HG02678 (cell line): ENCODE data around the gene MFAP4.

Source experiments
- ATAC-seq: cut with Tn5 transposase; IDR thresholded peaks from one replicate; pipeline ENCODE4 v1.9.1; 2021; ENCODE audit warnings: mild to moderate bottlenecking, moderate library complexity; ENCODE audit not compliant: unreplicated experiment

The MFAP4 gene

DNA sequence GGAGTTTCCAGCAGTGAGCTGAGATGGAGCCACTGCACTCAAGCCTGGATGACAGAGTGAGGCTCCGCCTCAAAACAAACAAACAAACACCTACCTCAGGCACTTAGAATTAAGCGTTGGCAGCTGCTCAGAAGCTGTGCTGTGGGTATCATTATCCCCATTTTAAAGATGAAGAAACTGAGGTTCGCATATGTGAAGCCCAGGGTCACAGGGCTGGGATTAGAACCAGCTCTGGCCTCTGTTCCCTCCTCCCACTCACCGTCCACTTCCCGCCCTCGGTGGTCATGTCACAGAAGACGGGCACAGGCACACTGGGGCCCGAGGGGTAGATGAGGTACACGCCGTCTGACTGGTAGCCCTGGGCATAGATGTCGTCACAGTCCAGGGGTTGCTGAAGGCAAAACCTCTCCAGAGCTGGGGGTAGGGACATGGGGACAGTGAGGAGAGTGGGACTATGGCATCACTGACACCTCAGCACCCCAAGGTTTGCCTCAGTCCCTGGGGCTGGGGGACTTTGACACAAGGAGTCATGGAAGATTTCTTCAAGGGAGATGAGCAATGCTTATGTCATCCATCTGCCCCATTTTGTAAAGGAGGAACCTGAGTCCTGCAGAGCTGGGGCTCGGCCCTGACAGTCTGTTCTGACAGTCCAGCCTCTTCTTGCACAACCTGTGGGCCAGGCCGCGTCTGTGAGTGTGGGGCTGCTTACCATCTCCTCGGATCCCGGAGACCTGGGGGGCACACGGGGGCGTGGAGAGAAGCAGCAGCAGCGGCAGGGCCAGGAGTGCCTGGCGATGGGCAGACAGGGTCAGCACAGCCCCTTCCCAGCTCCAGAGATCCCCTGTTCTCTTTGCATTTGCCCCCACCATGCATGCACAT is 700 bp downstream of the MFAP4 start:
- no peak for ATAC-seq

DNA sequence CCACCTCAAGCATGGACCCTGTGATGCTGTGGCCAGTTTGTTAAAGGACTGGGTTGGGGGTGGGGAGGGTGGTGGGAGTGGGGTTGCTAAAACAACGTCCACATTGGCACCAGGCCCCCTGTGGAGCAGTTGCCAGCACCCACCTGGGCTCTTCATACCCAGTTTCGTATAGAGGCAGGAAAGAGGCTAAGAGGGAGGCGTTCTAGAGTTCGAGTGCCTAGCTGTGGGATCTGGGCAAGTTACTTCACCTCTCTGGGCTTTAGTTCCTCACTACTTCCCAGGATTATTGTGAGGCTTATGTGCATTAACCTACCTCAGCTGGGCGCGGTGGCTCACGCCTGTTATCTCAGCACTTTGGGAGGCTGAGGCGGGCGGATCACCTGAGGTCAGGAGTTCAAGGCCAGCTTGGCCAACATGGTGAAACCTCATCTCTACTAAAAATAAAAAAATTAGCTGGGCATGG is 1.4 kb downstream of the MFAP4 start:
- ATAC-seq: no peak

DNA sequence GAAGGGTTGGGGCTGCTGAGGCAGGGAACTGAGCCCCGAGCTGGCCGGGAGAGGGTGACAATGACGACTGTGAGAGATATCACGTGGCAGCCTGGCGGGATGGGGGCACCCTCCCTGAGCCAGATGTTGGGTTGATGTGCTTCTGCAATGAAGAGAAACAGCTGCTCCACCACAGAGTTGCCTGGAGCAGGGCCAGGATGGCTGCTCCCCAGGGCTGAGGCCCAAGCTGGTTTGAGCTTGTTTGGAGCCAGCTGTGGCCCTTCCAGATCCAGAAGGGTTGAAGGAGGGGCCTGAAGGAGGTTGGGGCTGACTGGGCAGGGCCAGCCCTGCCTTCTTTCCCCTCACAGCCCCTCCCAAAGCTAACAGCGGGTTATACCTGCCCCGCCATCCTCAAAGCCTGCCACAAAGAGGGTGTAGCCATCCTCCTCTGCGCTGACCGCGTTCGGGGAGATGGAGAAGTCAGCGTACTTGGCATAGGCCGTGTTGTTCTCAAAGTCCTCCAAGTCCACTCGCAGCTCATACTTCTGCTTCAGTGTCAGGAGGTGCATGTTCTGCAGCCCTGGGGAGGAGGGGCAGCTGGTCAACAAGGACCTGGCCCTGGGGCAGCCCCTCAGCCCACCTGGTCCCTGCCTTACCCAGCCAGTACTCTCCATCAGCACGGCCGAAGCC is 2.1 kb downstream of the MFAP4 start:
- ATAC-seq: no peak

DNA sequence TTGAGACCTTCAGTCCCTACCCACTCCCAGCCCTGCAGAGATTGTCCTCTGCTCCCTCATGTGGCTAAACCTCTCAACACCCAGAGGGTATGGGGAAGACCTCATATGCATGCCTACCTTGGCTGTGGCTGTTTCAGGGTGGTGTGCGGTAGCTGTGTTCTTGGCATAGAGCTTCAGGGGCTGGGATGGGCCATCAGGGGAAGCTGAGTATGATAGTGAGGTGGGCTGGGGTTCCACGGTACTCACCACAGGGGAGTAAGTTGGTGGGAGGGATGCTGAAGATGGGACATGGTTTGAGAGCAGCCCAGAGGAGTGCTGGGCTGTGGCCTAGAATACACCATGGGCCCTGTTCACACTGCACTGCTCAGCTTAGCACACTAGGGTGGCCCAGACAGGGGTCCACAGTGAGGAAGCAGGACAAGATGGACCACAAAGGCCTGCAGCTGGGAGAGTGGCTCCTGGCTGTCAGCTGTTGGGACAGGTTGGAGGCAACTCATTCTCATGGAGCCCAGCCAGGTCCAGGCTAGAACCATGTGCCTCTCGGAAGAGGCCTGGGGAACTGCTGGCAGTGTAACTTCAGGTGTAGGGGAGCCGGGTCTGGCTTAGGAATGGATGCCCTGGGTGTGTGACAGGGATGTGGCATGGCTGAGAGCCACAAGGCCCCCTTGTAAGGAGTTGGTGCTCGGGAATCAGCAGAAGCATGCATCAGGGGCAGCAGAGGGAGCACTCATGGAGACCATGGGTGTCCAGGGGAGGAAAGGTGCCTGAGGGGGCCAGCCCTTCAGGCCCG is 3.1 kb downstream of the MFAP4 start:
- no peak for ATAC-seq

DNA sequence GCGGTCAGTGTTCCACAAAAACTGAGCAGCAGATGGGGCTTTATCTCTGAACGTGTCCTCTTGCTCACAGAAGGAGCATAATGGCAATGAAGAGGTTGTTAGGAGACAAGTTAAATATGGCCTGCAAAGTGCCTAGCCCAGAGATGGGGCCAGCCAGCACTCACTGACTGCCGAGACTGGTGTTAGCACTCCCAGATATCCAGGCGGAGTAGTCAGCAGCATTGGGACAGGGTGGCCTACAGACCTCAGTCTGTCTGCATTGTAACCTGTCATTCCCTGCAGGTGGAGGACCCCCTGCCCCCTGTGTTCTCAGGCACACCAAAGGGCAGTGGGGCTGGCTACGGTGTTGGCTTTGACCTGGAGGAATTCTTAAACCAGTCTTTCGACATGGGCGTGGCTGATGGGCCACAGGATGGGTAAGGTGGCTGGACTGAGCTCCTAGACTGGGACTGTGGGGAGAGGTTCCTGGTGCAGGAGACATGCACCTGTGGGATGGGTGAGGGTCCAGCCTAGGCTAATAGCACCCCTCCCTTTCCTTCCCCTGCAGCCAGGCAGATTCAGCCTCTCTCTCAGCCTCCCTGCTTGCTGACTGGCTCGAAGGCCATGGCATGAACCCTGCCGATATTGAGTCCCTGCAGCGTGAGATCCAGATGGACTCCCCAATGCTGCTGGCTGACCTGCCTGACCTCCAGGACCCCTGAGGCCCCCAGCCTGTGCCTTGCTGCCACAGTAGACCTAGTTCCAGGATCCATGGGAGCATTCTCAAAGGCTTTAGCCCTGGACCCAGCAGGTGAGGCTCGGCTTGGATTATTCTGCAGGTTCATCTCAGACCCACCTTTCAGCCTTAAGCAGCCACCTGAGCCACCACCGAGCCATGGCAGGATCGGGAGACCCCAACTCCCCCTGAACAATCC is 4.2 kb downstream of the MFAP4 start:
- no peak for ATAC-seq

DNA sequence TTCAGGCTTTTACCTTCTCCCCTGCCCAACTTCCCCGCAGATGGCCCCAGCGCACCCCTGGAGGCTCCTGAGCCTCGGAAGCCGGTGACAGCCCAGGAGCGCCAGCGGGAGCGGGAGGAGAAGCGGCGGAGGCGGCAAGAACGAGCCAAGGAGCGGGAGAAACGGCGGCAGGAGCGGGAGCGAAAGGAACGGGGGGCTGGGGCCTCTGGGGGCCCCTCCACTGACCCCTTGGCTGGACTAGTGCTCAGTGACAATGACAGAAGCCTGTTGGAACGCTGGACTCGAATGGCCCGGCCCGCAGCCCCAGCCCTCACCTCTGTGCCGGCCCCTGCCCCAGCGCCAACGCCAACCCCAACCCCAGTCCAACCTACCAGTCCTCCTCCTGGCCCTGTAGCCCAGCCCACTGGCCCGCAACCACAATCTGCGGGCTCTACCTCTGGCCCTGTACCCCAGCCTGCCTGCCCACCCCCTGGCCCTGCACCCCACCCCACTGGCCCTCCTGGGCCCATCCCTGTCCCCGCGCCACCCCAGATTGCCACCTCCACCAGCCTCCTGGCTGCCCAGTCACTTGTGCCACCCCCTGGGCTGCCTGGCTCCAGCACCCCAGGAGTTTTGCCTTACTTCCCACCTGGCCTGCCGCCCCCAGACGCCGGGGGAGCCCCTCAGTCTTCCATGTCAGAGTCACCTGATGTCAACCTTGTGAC is 5.1 kb downstream of the MFAP4 start:
- no peak for ATAC-seq

DNA sequence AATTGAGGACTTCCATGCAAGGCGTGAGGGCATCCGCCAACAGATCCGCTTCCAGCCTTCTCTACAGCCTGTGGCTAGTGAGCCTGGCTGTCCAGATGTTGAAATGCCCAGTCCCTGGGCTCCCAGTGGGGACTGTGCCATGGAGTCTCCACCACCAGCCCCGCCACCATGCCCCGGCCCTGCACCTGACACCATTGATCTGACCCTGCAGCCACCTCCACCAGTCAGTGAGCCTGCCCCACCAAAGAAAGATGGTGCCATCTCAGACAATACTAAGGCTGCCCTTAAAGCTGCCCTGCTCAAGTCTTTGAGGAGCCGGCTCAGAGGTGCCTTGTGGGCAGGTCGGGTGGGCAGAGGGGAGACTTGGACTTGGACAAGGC is 5.6 kb downstream of the MFAP4 start:
- no peak for ATAC-seq

DNA sequence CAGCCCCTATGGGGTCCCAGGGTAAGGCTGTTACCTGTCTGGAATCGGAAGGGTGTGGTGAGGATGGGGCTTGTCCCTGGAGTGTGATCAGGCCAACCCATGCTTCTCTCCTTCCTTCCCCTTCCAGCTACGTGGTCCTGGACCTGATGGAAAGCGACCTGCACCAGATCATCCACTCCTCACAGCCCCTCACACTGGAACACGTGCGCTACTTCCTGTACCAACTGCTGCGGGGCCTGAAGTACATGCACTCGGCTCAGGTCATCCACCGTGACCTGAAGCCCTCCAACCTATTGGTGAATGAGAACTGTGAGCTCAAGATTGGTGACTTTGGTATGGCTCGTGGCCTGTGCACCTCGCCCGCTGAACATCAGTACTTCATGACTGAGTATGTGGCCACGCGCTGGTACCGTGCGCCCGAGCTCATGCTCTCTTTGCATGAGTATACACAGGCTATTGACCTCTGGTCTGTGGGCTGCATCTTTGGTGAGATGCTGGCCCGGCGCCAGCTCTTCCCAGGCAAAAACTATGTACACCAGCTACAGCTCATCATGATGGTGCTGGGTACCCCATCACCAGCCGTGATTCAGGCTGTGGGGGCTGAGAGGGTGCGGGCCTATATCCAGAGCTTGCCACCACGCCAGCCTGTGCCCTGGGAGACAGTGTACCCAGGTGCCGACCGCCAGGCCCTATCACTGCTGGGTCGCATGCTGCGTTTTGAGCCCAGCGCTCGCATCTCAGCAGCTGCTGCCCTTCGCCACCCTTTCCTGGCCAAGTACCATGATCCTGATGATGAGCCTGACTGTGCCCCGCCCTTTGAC is 6.3 kb downstream of the MFAP4 start:
- no peak for ATAC-seq

DNA sequence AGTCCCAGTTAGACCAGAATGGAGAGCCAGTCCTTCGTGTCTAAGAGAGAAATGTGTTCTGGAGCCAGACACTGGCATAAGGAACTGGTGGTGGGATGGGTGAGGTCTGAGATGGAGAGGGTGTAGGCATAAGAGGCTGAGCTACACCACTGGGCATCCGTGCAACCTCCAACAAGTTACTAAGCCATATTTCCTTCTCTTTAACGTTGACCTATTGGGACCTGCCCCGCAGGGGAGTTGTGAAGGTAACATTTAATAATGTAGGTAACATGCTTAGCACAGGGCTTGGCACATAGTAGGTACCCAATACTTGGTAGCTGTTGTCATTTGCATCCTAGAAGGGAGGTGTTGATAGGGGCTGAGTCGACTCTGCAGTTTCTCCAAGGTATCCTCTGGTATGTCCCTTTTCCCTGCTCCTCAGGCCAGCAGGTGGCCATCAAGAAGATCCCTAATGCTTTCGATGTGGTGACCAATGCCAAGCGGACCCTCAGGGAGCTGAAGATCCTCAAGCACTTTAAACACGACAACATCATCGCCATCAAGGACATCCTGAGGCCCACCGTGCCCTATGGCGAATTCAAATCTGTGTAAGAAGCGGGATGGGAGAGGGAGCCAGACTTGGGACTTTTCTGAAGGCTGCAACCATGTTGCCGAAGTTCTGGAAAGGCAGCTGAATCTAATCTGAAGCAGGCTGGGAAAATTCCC is 7.5 kb downstream of the MFAP4 start:
- no peak for ATAC-seq

DNA sequence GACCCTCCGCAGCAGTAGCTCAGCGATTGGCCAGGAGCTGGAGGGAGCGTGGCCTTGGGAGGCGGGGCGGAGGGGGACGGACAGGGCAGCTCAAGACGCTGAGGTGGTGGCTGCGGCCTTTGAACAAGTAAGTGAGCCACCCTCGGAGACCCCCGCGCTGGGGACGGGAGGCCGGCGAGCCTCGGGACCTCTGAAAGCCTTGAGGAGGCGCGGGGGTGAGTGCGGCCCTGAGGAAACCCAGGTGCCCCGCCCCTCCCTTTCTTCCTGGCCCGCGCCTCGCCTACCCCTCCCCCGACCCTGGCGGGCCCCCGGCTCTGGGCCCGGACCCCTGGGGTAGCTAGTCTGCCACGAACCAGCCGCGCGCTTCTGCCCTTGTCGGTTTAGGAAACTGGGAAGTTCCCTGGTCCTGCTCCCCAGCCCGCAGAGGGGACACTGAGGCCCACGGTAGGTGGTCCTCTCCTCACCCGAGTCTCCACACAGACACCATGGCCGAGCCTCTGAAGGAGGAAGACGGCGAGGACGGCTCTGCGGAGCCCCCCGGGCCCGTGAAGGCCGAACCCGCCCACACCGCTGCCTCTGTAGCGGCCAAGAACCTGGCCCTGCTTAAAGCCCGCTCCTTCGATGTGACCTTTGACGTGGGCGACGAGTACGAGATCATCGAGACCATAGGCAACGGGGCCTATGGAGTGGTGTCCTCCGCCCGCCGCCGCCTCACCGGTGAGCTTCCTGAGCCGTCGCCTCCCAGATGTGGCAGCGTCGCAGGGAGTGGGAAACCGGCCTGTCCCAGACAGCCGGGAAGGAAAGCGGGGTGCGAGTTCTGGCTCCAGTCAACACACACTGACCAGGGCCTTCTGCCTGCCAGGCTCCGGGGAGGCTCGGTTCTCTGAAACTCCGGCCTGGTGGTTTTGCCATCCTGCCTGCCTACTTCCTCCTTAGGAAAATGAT is 8.3 kb downstream of the MFAP4 start, which contains the start of gene MAPK7:
Gene MAPK7, plus strand, starts transcription at position 83 of the 945 bp plus-strand sequence. Its CDS starts 403 bp downstream, at position 486.
- ATAC-seq: peak; percentile 12

DNA sequence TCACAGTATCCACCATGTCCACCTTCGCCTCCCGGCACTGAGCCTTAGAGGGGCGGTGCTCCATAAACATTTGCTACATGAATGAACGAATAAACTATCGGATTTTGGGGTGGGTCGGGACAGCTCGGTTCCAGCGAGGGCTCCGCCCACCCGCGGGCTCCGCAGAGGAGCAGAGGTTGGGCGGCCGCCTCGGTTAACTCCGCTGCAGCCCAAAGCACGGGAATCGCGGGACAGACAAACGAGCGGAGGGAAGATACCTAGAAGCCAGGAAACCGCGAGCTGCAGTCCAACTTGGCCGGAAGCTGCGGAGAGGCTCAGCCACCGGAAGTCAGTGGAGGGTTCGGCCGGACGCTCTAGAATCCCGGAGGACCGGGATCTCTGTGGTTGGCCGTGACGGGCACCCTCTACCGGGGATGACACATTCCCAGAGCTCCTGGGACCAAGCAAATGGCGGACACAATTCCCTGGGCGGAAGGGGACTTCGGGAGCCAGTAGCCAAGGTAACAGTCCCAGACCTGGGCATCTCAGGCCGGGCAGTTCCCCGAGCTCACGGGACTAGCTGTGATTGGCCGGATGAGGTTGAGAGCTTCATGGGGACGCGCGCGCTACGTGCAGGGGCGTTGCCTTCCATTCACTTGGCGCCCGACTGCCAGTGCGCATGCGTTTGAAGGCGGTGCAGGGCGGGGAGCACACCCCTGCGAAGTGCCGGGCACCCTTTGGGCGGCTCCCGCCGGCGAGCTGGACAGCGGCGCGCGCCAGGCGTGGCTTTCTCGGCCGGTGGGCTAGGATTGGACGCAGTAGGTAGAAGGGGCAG is 9.2 kb downstream of the MFAP4 start:
- peak; percentile 93 for ATAC-seq

DNA sequence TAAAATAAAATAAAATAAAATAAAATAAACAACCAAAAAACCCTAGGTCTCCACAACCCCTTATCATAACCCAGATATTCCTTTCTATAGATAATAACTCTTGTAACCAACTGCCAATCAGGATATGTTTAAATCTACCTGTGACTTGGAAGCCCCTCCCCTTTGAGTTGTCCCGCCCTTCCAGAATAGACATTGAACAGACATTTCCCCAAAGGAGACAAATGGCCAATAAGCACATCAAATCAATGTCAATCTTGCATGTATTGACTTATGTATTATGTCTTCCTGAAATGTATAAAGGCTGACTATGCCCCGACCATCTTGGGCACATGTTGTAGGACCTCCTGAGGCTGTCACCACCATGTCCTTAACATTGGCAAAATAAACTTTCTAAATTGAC is 10.2 kb downstream of the MFAP4 start:
- no peak for ATAC-seq

DNA sequence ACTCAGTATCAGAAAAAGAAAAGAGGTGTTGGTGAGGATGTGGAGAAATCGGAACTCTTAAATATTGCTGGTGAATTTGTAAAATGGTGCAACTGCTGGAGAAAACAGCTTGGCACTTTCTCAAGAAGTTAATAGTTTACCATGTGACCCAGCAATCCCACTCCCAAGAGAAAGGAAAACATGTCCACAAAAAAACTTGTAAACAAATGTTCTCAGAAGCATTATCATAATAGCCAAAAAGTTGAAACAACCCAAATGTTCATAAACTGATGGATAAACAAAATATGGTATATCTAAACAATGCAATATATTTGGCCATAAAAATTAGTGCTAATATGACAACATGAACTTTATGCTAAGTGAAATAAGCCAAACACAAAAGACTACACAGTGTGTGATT is 11.3 kb downstream of the MFAP4 start:
- ATAC-seq: no peak

DNA sequence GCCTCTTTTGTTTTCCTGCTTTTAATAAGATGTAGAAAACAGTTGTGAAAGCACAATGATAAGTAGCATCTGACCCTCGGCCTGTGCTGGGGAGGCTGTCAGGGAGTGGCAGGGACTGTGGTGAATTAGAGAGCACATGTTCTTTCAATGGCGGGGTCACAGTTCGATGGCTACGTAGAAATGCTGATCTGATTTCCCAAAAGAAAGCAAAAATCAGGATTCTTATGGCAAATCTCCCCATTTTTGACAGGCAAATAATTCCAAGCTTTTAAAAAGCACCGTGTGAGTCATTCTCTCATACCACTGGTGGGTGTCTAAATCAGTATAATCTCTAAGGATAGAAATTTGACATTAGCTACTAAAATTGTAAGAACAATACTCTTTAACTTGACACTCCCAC is 12.9 kb downstream of the MFAP4 start:
- no peak for ATAC-seq

DNA sequence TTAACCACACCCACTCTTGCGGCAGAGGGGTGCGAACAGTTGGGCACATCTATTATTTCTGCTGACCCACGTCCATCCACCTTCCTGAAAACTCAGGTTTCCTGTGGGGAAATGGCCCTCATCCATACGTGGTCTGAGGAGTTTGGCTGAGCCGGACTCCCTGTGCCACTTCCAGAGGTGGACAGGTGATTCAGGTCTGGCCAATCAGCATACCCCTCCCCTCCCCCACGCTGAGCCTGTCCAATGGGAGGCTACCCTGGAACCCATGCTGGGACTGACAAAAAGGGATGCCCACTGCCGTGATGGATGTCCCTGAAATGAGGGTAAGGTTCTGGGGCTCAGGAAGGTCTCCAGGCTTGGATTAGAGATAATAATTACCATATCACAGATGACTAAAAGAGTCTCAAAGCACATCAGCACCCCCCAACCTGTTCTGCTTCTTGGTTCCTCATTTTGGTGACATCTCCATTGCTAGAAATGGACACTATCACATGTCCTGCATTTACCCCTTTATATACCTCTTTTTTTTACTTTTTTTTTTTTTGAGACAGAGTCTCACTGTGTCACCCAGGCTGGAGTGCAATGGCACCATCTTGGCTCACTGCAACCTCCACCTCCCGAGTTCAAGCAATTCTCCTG is 14.0 kb downstream of the MFAP4 start:
- no peak for ATAC-seq

DNA sequence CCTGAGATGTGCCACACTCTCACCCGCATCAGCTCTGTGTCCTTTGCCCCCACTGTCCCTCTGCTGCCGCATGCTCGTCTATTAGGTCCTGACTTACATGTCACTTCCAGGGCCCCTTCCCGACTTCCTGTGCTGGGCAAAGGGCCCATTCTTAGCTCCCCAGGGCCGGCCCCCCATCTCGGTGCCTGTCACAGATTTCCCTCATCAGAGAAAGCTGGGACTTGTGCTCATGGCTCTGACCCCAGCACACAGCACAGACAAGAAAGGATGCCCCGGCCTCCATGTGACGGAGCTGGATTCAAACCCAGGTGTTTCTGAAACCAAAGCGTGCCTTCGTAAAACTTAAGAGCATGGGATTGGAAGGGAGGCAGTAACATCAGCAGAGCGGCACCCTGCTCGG is 14.6 kb downstream of the MFAP4 start:
- no peak for ATAC-seq
